Eye (tissue), 1 donor: ENCODE measurements around the gene SLC13A3.

Experiments
- DNase-seq: peaks from one replicate; pipeline ENCODE4 v3.0.0-alpha.2; 2015

SLC13A3 gene

GRCh38 chr20:46552460-46553420 lies 98.5 kb downstream of the SLC13A3 start:
- DNase-seq, result no peak

- no peak for DNase-seq
These were observed 99.5 kb downstream of the SLC13A3 start for GRCh38 chr20:46551522-46552381.

GRCh38 chr20:46550461-46550860 lies 100.8 kb downstream of the SLC13A3 start, which contains the start of gene OCSTAMP:
Gene OCSTAMP (minus strand): TSS chr20:46550654. CDS start chr20:46550560, 94 bp downstream.
- no peak for DNase-seq

GRCh38 chr20:46549188-46549972 lies 101.9 kb downstream of the SLC13A3 start:
- no peak for DNase-seq

GRCh38 chr20:46548688-46549087 lies 102.6 kb downstream of the SLC13A3 start:
- DNase-seq, result no peak

GRCh38 chr20:46547995-46548394 lies 103.3 kb downstream of the SLC13A3 start:
- no peak for DNase-seq

GRCh38 chr20:46546936-46547335 lies 104.3 kb downstream of the SLC13A3 start:
- no peak for DNase-seq

- DNase-seq, result no peak
These were observed 105.0 kb downstream of the SLC13A3 start for GRCh38 chr20:46546298-46546697.

- DNase-seq, result no peak
These were observed 105.5 kb downstream of the SLC13A3 start for GRCh38 chr20:46545827-46546138.

- DNase-seq, result no peak
These were observed 106.0 kb downstream of the SLC13A3 start for GRCh38 chr20:46545077-46545826.

- no peak for DNase-seq
These were observed 106.7 kb downstream of the SLC13A3 start for GRCh38 chr20:46544576-46544975.

GRCh38 chr20:46543959-46544358 lies 107.3 kb downstream of the SLC13A3 start:
- no peak for DNase-seq

GRCh38 chr20:46543033-46543432 lies 108.2 kb downstream of the SLC13A3 start:
- no peak for DNase-seq

- no peak for DNase-seq
These were observed 109.9 kb downstream of the SLC13A3 start for GRCh38 chr20:46541229-46541935.

GRCh38 chr20:46539113-46539512 lies 112.1 kb downstream of the SLC13A3 start:
- no peak for DNase-seq

- no peak for DNase-seq
These were observed 120.6 kb downstream of the SLC13A3 start for GRCh38 chr20:46530640-46531039.

GRCh38 chr20:46523696-46524328 lies 127.4 kb downstream of the SLC13A3 start:
- DNase-seq, result peak; percentile 47

- DNase-seq, result no peak
These were observed 128.2 kb downstream of the SLC13A3 start for GRCh38 chr20:46523108-46523507.

- DNase-seq, result peak; percentile 61
These were observed 130.2 kb downstream of the SLC13A3 start for GRCh38 chr20:46520976-46521579.

GRCh38 chr20:46520540-46520939 lies 130.7 kb downstream of the SLC13A3 start:
- DNase-seq, result no peak
